ENCODE results near the gene MCUB.

DNA sequence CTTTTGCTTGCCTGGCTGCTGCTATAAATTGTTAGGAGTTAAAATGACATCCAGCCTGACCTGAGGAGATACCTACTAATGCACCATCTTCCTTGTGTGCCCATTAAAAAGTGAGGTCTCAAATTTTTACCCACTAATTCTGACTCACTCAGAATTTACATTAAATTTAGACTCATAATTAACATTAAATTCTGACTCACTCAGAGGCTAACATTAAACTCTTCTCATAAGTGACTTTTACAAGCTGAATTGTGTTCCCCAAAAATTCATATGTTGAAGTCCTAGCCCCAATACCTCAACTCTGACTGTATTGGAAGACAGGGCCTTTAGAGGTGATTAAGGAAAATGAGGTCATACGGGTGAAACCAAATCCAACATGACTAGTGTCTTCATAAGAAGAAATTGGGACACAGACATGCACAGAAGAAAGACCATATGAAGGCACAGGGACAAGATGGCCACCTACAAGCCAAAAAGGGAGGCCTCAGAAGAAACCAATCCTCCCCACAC lies 131.4 kb downstream of the MCUB start:
- TF ChIP-seq YY1 (IDR thresholded peaks at IDR 0.05; ENCODE audit: insufficient read depth, insufficient read length) (no peak), ZNF274 (IDR thresholded peaks at IDR 0.05; ENCODE audit: low read depth, low read length) (no peak), SUZ12 (IDR thresholded peaks at IDR 0.05; ENCODE audit: extremely low read depth, insufficient read depth, insufficient read length) (no peak)
